PC-9 (cell line): ENCODE results near the gene MIF4GD. TPM values are rescaled to one million over a fixed set of nuclear protein-coding genes. Genes with fewer than 3 reads are reported as not detected.

Experiments used
- BruUV-seq: library from RNA; stranded (reverse); fragments of 400-500 nt; replicated peaks from 2 replicates; lab custom pipeline; 2021; lab: Mats Ljungman, UMichigan
- CTCF ChIA-PET: fragments of 300-600 bp; sonication (Branson Sonifier 250); formaldehyde crosslinking; loops from one replicate; lab custom pipeline; 2022; ENCODE audit warnings: antibody characterized with exemption; lab: Charles Lee
- POLR2A ChIA-PET: fragments of 300-600 bp; sonication (Branson Sonifier 250); formaldehyde crosslinking; loops from one replicate; lab custom pipeline; 2022; ENCODE audit warnings: antibody characterized with exemption; ENCODE audit not compliant: unreplicated experiment; lab: Charles Lee
- DNase-seq, 2 experiments: peaks; one replicate each; pipeline versions ENCODE4 v3.0.0 to v3.0.0-alpha.2; 2015 to 2022; ENCODE audit warnings: mixed read lengths in 1 of 2
- H2AFZ ChIP-seq: fragments of 200-600 bp; sonication (generic); 2 replicates; pipeline ENCODE4 v1.8.1; 2017; ENCODE audit warnings: antibody characterized with exemption
- H3F3A ChIP-seq: fragments of 200-600 bp; sonication (generic); 2 replicates; pipeline ENCODE4 v1.8.1; 2017; ENCODE audit warnings: antibody characterized with exemption, mild to moderate bottlenecking, low read depth; ENCODE audit not compliant: insufficient read depth
- H3K27ac ChIP-seq: fragments of 200-600 bp; sonication (generic); 2 replicates; pipeline ENCODE4 v1.6.1; 2016; ENCODE audit warnings: mixed run types
- H3K27me3 ChIP-seq: fragments of 200-600 bp; sonication (generic); 2 replicates; pipeline ENCODE4 v1.6.1; 2016; ENCODE audit warnings: low read depth, mixed run types; ENCODE audit not compliant: insufficient read depth
- H3K36me3 ChIP-seq: fragments of 200-600 bp; sonication (generic); 2 replicates; pipeline ENCODE4 v1.6.1; 2016; ENCODE audit warnings: low read depth, mixed run types
- H3K4me1 ChIP-seq: fragments of 200-600 bp; sonication (generic); replicated peaks from 2 replicates; pipeline ENCODE4 v1.6.1; 2016; ENCODE audit warnings: mixed run types; ENCODE audit not compliant: insufficient read depth
- H3K4me2 ChIP-seq: fragments of 200-600 bp; sonication (generic); 2 replicates; pipeline ENCODE4 v1.6.1; 2017; ENCODE audit warnings: mixed run types
- H3K4me3 ChIP-seq: fragments of 200-600 bp; sonication (generic); 2 replicates; pipeline ENCODE4 v1.6.1; 2016; ENCODE audit warnings: mixed run types
- H3K79me2 ChIP-seq: fragments of 200-600 bp; sonication (generic); 2 replicates; pipeline ENCODE4 v1.6.1; 2017; ENCODE audit warnings: low read depth, mixed run types
- H3K9me2 ChIP-seq: fragments of 200-600 bp; sonication (generic); 2 replicates; pipeline ENCODE4 v1.8.1; 2017; ENCODE audit warnings: mild to moderate bottlenecking; ENCODE audit not compliant: insufficient read depth
- H3K9me3 ChIP-seq: fragments of 200-600 bp; sonication (generic); 2 replicates; pipeline ENCODE4 v1.8.1; 2016; ENCODE audit warnings: low read depth; ENCODE audit not compliant: insufficient read depth
- H4K20me1 ChIP-seq: fragments of 200-600 bp; sonication (generic); 2 replicates; pipeline ENCODE4 v1.8.1; 2017; ENCODE audit not compliant: insufficient read depth
- EZH2 ChIP-seq: fragments of 200-600 bp; sonication (generic); IDR thresholded peaks from 2 replicates; pipeline ENCODE4 v1.8.0; 2017; ENCODE audit warnings: antibody characterized with exemption, low read depth
- intact Hi-C: fragments of 100-400 bp; cut with micrococcal nuclease; formaldehyde crosslinking; loops from one replicate; pipeline ENCODE4 v1.10.0; 2022; ENCODE audit not compliant: unreplicated experiment
- total RNA-seq: library from RNA; stranded (reverse); gene quantifications from 2 replicates; pipeline ENCODE4 v1.2.3, GENCODE V29; 2021
- TF ChIP-seq, protein P1 (sequence below): fragments of 200-600 bp; sonication (generic); conservative IDR thresholded peaks from 2 replicates; pipeline ENCODE4 v1.6.1; 2017; ENCODE audit warnings: mixed run types, antibody characterized with exemption, mild to moderate bottlenecking, moderate library complexity

Gene MIF4GD
- total RNA-seq, 1 experiment from 2014 or later, result 23.4 TPM

DNA sequence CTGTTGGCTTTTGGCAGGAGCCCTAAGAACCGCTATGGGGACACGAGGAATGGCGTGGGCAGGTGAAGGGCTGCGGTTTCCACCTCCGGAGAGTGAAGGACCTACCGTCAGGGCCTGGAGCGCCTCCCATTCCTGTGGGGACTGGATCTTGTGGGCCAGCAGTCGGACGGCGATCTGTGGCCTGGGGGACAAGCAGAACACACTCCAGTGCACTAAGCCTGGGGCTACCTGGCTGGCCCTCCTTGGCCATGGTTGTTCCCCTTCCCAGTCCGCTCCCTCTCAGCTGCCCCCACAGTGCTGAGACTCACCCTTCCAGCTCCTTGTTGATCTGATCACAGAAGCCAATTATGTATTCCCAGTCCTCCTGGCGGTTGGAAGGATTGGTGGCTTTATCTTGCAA is 24.6 kb downstream of the MIF4GD start:
- Histone ChIP-seq H3K9me2 (no peaks in the 10 kb centered on the region), H3F3A (peaks cover 6% of the 10 kb centered on the region; the same call in 1 of the 2 replicates), H4K20me1 (peaks cover 15% of the 10 kb centered on the region), H3K79me2 (peaks cover 28% of the 10 kb centered on the region), H3K27ac (no peak overlapping the region), H3K9me3 (no peaks in the 10 kb centered on the region), H3K36me3 (0 out of 2 replicates have a peak, but pooled peaks cover 9% of the 10 kb centered on the region), H3K4me1 (no peaks in the 10 kb centered on the region), H3K4me3 (no peak overlapping the region), H2AFZ (no peak overlapping the region), H3K4me2 (no peak overlapping the region), H3K27me3 (no peaks in the 10 kb centered on the region)
- intact Hi-C loops, result no loop called here
- ChIA-PET POLR2A (no interaction called here), CTCF (no interaction called here)
- BruUV-seq, result no TSS peak
- no peak for DNase-seq
- TF ChIP-seq, protein P1, sequence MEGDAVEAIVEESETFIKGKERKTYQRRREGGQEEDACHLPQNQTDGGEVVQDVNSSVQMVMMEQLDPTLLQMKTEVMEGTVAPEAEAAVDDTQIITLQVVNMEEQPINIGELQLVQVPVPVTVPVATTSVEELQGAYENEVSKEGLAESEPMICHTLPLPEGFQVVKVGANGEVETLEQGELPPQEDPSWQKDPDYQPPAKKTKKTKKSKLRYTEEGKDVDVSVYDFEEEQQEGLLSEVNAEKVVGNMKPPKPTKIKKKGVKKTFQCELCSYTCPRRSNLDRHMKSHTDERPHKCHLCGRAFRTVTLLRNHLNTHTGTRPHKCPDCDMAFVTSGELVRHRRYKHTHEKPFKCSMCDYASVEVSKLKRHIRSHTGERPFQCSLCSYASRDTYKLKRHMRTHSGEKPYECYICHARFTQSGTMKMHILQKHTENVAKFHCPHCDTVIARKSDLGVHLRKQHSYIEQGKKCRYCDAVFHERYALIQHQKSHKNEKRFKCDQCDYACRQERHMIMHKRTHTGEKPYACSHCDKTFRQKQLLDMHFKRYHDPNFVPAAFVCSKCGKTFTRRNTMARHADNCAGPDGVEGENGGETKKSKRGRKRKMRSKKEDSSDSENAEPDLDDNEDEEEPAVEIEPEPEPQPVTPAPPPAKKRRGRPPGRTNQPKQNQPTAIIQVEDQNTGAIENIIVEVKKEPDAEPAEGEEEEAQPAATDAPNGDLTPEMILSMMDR, result no peak
- no peak for TF ChIP-seq EZH2

DNA sequence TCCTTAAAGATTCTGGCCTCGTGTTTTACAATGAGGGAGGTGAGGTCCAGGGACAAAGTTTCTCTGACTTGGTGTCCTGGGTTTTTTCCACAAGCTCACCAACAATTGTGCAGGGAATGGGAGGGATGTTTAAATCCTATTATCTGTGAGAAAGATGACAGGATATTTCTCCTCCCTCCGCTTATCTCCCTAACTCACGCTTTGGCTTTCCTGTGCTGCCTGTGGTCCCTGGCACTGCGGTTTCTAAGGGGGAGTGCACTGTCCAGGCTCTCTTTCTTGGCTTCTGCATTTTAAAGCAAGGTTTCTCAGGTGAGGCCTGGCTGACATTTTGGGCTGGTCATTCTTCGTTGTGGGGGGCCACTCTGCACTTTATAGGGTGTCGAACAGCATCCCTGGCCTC is 26.0 kb downstream of the MIF4GD start:
- H3K9me2 ChIP-seq, result no peaks in the 10 kb centered on the region
- H3K79me2 ChIP-seq, result peaks cover 17% of the 10 kb centered on the region
- H2AFZ ChIP-seq, result no peak overlapping the region
- H3K9me3 ChIP-seq, result no peaks in the 10 kb centered on the region
- TF ChIP-seq EZH2, result no peak
- TF ChIP-seq, protein P1, result no peak
- H4K20me1 ChIP-seq, result peaks cover 11% of the 10 kb centered on the region; the same call in 1 of the 2 replicates
- no peak overlapping the region for H3K4me3 ChIP-seq
- no peak overlapping the region for H3K4me2 ChIP-seq
- H3K4me1 ChIP-seq, result no peaks in the 10 kb centered on the region
- H3K27ac ChIP-seq, result no peak overlapping the region
- H3F3A ChIP-seq, result peaks cover 7% of the 10 kb centered on the region; the same call in 1 of the 2 replicates
- CTCF ChIA-PET, result no interaction called here
- H3K36me3 ChIP-seq, result 0 out of 2 replicates have a peak, but pooled peaks cover 9% of the 10 kb centered on the region
- no peak for DNase-seq
- no TSS peak for BruUV-seq
- POLR2A ChIA-PET, result no interaction called here
- intact Hi-C loops, result no loop called here
- no peaks in the 10 kb centered on the region for H3K27me3 ChIP-seq

DNA sequence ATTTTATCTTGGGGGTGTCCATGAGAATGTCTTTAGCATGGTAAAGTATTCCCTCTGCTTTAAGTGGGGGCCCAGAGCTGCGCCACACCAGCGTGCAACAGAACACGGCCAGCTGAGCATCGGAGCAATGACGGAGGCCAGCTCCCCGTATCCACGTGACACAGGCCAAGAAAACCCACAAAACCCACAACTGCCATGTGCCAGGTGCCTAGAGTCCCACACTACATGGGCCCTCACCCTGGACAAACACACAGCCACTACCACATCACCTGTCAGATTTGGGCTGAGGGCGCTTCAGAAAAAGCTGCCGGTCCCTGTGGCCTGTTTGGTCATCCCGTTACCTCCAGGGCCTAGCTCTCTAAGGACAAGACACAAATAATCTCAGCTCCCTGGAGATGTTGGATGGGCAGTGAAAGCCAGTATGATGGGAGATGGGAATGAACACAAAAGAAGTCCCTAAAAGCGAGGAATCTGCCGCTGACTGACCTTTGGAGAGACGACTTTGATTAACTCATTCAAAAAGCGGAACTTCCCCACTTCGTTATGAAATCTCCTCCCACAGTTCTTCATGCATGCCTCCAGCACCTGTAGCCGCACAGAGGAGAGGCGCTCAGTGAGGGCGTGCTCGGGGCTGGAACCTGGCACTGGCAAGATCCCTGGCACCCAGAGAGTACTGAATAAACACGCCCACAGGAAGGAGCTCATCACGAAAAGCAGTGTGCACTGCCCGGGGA is 26.7 kb downstream of the MIF4GD start:
- Histone ChIP-seq H3K4me2 (no peak overlapping the region), H3K36me3 (0 out of 2 replicates have a peak, but pooled peaks cover 9% of the 10 kb centered on the region), H2AFZ (no peak overlapping the region), H3K79me2 (peaks cover 10% of the 10 kb centered on the region), H3K4me3 (no peak overlapping the region), H4K20me1 (peaks cover 9% of the 10 kb centered on the region; the same call in 1 of the 2 replicates), H3K27me3 (no peaks in the 10 kb centered on the region), H3K9me3 (no peaks in the 10 kb centered on the region), H3K27ac (no peak overlapping the region), H3K4me1 (no peaks in the 10 kb centered on the region), H3F3A (peaks cover 7% of the 10 kb centered on the region; the same call in 1 of the 2 replicates), H3K9me2 (no peaks in the 10 kb centered on the region)
- CTCF ChIA-PET, result no interaction called here
- POLR2A ChIA-PET, result no interaction called here
- intact Hi-C loops, result no loop called here
- no TSS peak for BruUV-seq
- no peak for DNase-seq
- TF ChIP-seq, protein P1, result no peak
- no peak for TF ChIP-seq EZH2
